Measurements from ENCODE around the gene DQX1.
"Not testable (repeated sequence)": the region's sequence is repeated elsewhere in the genome, so short reads cannot be mapped to it uniquely, and the experiment has no call there.

Gene DQX1

DNA sequence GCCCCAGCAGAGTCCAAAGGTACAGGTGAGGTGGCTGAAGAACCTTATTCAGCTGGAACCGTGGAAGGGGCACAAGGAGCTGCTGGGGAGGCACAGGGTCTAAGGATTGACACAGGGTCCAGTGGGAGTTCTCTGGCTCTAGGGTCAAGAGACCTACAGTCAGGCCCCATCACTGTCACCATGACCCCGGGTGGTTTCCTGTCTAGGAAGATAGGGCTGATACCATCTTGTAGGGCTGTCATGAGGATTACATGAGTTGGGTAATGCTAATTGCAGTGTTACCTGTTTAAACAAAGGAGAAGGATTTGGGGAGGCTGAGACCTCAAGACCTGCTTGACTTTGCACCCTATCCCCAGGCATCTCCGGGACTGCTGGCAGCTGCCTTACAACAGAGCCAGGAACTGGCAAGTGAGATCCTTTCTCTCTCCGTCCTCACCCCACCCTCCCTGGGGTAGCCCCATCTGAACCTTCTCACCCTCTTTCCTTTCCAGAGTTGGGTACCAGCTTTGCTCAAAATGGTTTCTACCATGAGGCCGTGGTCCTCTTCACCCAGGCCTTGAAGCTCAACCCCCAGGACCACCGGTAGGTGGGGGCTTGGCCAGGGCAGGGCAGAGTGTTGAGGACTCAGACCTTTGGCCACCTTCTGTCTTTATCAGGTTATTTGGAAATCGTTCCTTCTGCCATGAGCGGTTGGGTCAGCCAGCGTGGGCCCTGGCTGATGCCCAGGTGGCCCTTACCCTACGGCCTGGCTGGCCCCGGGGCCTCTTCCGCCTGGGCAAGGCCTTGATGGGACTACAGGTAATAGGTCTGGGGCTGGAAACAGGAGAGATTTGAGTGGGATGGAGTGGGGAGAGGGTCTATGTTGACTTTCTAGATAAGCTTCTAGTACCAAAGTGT lies 34.1 kb downstream of the DQX1 start:
- no peak for DNase-seq (ENCODE audit: low read depth)
- H3K4me3 ChIP-seq (replicated peaks; ENCODE audit: low read depth, low read length) = no peak overlapping the region
- TF ChIP-seq CTCF (IDR thresholded peaks at IDR 0.05; ENCODE audit: low read length, missing control alignments) = no peak

GRCh38 chr2:74489906-74490305 lies 36.1 kb downstream of the DQX1 start:
- TF ChIP-seq CTCF (IDR thresholded peaks at IDR 0.05; ENCODE audit: low read length, missing control alignments) = no peak
- H3K4me3 ChIP-seq (replicated peaks; ENCODE audit: low read depth, low read length) = no peak overlapping the region
- no peak for DNase-seq (ENCODE audit: low read depth)

DNA sequence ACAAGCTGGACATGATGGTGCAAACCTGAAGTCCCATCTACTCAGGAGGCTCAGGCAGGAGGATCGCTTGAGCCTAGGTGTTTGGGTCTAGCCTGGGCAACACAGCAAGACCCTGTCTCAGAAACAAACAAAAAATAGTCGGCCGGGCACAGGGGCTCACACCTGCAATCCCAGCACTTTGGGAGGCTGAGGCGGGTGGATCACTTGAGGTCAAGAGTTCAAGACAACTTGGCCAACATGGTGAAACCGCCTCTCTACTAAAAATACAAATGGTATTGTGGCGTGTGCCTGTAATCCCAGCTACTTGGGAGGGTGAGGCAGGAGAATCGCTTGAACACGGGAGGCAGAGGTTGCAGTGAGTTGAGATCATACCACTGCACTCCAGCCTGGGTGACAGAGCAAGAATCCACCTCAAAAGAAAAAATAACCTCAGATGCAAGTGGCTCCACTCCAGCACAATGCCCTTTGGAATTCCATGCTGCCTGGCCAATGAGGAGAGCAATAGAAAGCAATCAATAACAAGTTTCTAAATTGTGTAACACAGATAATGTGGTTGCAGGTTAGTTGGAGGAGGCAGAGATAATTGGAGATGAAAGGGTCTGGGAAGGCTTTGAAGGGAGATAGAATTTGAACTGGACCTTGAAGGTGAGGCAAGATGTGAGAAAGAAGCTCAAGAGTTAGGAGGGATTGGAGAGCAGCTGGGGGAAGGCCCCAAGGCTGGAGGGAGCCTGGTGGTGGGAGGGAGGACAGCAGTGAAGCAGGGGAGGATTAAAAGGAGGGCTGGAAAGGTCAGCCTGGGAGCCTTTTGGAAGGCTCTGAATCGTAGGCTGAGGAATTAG lies 37.2 kb downstream of the DQX1 start:
- H3K4me3 ChIP-seq (replicated peaks; ENCODE audit: low read depth, low read length) = no peak overlapping the region
- no peak for TF ChIP-seq CTCF (IDR thresholded peaks at IDR 0.05; ENCODE audit: low read length, missing control alignments)
- no peak for DNase-seq (ENCODE audit: low read depth)

GRCh38 chr2:74486141-74486540 lies 39.9 kb downstream of the DQX1 start:
- no peak for TF ChIP-seq CTCF (IDR thresholded peaks at IDR 0.05; ENCODE audit: low read length, missing control alignments)
- DNase-seq (ENCODE audit: low read depth) = no peak
- H3K4me3 ChIP-seq (replicated peaks; ENCODE audit: low read depth, low read length) = no peak overlapping the region

DNA sequence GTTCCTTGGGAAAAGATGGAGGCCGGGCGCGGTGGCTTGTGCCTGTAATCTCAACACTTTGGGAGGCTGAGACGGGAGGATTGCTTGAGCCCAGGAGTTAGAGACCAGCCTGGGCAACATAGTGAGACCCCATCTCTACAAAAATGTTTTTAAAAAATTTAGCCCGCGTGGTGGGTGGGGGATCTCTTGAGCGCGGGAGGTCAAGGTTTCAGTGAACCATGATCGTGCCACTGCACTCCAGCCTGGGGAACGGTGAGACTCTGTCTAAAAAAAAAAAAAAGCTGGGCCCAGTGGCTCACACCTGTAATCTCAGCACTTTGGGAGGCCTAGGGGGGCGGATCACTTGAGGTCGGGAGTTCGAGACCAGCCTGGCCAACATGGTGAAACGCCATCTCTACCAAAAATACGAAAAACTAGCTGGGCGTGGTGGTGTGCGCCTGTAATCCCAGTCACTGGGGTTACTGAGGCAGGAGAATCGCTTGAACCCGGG lies 42.3 kb downstream of the DQX1 start:
- DNase-seq (ENCODE audit: low read depth) = not testable (repeated sequence)
- H3K4me3 ChIP-seq (replicated peaks; ENCODE audit: low read depth, low read length) = peak overlapping the region; percentile 98

GRCh38 chr2:74482801-74483674 lies 43.0 kb downstream of the DQX1 start, which contains the start of the genes CCDC142 and TTC31:
Gene CCDC142, minus strand, starts transcription at chr2:74482998. Its CDS starts 161 bp downstream, at chr2:74482837.
Gene TTC31, plus strand, starts transcription at chr2:74483081. Its CDS starts 15 bp downstream, at chr2:74483096.
- H3K4me3 ChIP-seq (replicated peaks; ENCODE audit: low read depth, low read length) = peak within 1 kb of the TSS; percentile 98
- DNase-seq (ENCODE audit: low read depth) = peak; percentile 96
- peak; percentile 87 for TF ChIP-seq CTCF (IDR thresholded peaks at IDR 0.05; ENCODE audit: low read length, missing control alignments)

All from fibroblast of pulmonary artery (primary cell).